WI38 (cell line): ENCODE data around the gene SNCG.
A peak's percentile ranks its signal among the peaks of the same experiment; 100 is the strongest.

Source experiments
- H3K4me3 ChIP-seq: 2 replicates; pipeline ENCODE4 v1.5.1; 2011; ENCODE audit warnings: low read depth, mild to moderate bottlenecking, control low read depth, low read length
- CTCF ChIP-seq: IDR thresholded peaks from 2 replicates; pipeline ENCODE4 v1.5.1; 2012; ENCODE audit warnings: low read depth, mild to moderate bottlenecking, control low read depth, low read length

Gene SNCG

GRCh38 chr10:86968994-86969355 lies 10.6 kb downstream of the SNCG start:
- no peak for TF ChIP-seq CTCF
- H3K4me3 ChIP-seq, result no peak overlapping the region

GRCh38 chr10:86969421-86970041 lies 11.1 kb downstream of the SNCG start:
- no peak for TF ChIP-seq CTCF
- H3K4me3 ChIP-seq, result peak overlapping the region; percentile 75

GRCh38 chr10:86970162-86970981 lies 12.0 kb downstream of the SNCG start:
- peak overlapping the region; percentile 75 for H3K4me3 ChIP-seq
- no peak for TF ChIP-seq CTCF

- no peak for TF ChIP-seq CTCF
- H3K4me3 ChIP-seq, result peak overlapping the region; percentile 75
These were observed 12.5 kb downstream of the SNCG start for GRCh38 chr10:86970982-86971231.

GRCh38 chr10:86971232-86971991 lies 13.0 kb downstream of the SNCG start:
- H3K4me3 ChIP-seq, result peak overlapping the region; percentile 75

GRCh38 chr10:86972613-86973380 lies 14.4 kb downstream of the SNCG start:
- TF ChIP-seq CTCF, result no peak
- no peak overlapping the region for H3K4me3 ChIP-seq

More at GRCh38 chr10:86971232-86971991, 13.0 kb downstream of the SNCG start:
- no peak for TF ChIP-seq CTCF
